K562 (cell line): Measurements from ENCODE around the gene ZNF10. TPM values are rescaled to one million over a fixed set of nuclear protein-coding genes. Genes with fewer than 3 reads are reported as not detected.

Experiments
- ATAC-seq: fragments of 200-7000 bp; cut with Tn5 transposase; 3 replicates; pipeline ENCODE4 v1.9.1; 2020; ENCODE audit warnings: moderate library complexity
- BruUV-seq: library from RNA; stranded (reverse); fragments of 400-500 nt; replicated peaks from 2 replicates; lab custom pipeline; 2021; lab: Mats Ljungman, UMichigan
- CTCF ChIA-PET: fragments of 300-600 bp; formaldehyde crosslinking; extraction: SDS; loops from one replicate; lab custom pipeline; 2021; ENCODE audit warnings: low intra/inter-chr PET ratio; lab: Yijun Ruan, JAX
- POLR2A ChIA-PET: fragments of 300-600, 350-650 bp; sonication (Branson Sonifier 250); formaldehyde crosslinking; extraction: SDS; loops from one replicate; lab custom pipeline; 2021; ENCODE audit warnings: antibody characterized with exemption, inconsistent platforms; lab: Yijun Ruan, JAX
- DNase-seq, 4 experiments: peaks; one replicate each; pipeline versions ENCODE4 v3.0.0 to v3.0.0-alpha.2; 2011 to 2018; ENCODE audit warnings: low spot score in 3 of 4, mixed read lengths in 3 of 4; ENCODE audit errors: extremely low read depth in 1 of 4
- FAIRE-seq: peaks from 2 replicates; lab custom pipeline; 2011; peaks lifted over from hg19 to GRCh38; lab: Jason Lieb, UNC
- H2AFZ ChIP-seq: 2 replicates; pipeline ENCODE4 v1.6.0; 2011; ENCODE audit warnings: low read depth, low read length, control low read depth, inconsistent platforms
- H3K27ac ChIP-seq: fragments of 200-600 bp; 3 replicates; pipeline ENCODE4 v1.8.0; 2011; ENCODE audit warnings: low read depth, mild to moderate bottlenecking, control low read depth, inconsistent platforms, low read length, moderate library complexity, mixed read lengths; ENCODE audit errors: extremely low read depth
- H3K27me3 ChIP-seq, 2 experiments: fragments of 300-600 bp in 1 of 2; 2 replicates in 1 of 2; 3 replicates in 1 of 2; pipeline versions ENCODE4 v1.6.0 to v1.8.0; 2011; ENCODE audit warnings: inconsistent platforms in 2 of 2, low read length in 2 of 2, mild to moderate bottlenecking in 1 of 2, mixed read lengths in 1 of 2, moderate library complexity in 1 of 2; ENCODE audit not compliant: control insufficient read depth in 2 of 2, insufficient read depth in 2 of 2
- H3K36me3 ChIP-seq: fragments of 300-600 bp; 3 replicates; pipeline ENCODE4 v1.8.0; 2011; ENCODE audit warnings: mild to moderate bottlenecking, low read length, inconsistent platforms; ENCODE audit not compliant: control insufficient read depth, insufficient read depth
- H3K4me1 ChIP-seq, 2 experiments: fragments of 200-600 bp in 1 of 2; replicated peaks in 1 of 2; 2 replicates in 1 of 2; 3 replicates in 1 of 2; pipeline versions ENCODE4 v1.5.1 to v1.8.0; 2011; ENCODE audit warnings: inconsistent platforms in 2 of 2, low read length in 2 of 2, mild to moderate bottlenecking in 1 of 2, mixed read lengths in 1 of 2, moderate library complexity in 1 of 2; ENCODE audit not compliant: control insufficient read depth in 2 of 2, insufficient read depth in 2 of 2
- H3K4me2 ChIP-seq: 2 replicates; pipeline ENCODE4 v1.6.1; 2011; ENCODE audit warnings: low read length, control low read depth, inconsistent platforms, mixed read lengths; ENCODE audit not compliant: insufficient read depth
- H3K4me3 ChIP-seq: fragments of 200-600 bp; sonication (generic), shearing (Covaris generic); 2 replicates; pipeline ENCODE4 v1.5.1; 2016; ENCODE audit warnings: control low read depth, inconsistent platforms
- H3K79me2 ChIP-seq: fragments of 200-600 bp; 3 replicates; pipeline ENCODE4 v1.8.0; 2011; ENCODE audit warnings: low read length, inconsistent platforms; ENCODE audit not compliant: control insufficient read depth, insufficient read depth
- H3K9ac ChIP-seq, 2 experiments: 2 replicates each; pipeline versions ENCODE4 v1.6.0 to v1.6.1; 2011; ENCODE audit warnings: low read depth in 2 of 2, low read length in 2 of 2, control low read depth in 1 of 2, inconsistent platforms in 1 of 2, mild to moderate bottlenecking in 1 of 2, mixed read lengths in 1 of 2; ENCODE audit not compliant: insufficient read depth in 1 of 2
- H3K9me1 ChIP-seq: one replicate; pipeline ENCODE4 v1.6.0; 2011; ENCODE audit warnings: inconsistent platforms, mild to moderate bottlenecking, low read length, moderate library complexity; ENCODE audit not compliant: control insufficient read depth, insufficient read depth
- H3K9me3 ChIP-seq: replicated peaks from 2 replicates; pipeline ENCODE4 v1.5.1; 2011; ENCODE audit warnings: low read depth, low read length, inconsistent platforms; ENCODE audit not compliant: control insufficient read depth, insufficient read depth
- H4K20me1 ChIP-seq: replicated peaks from 2 replicates; pipeline ENCODE4 v1.6.1; 2011; ENCODE audit warnings: low read length, inconsistent platforms, mixed read lengths; ENCODE audit not compliant: control insufficient read depth, insufficient read depth
- ELF4 ChIP-seq: fragments of 450-650 bp; formaldehyde crosslinking; IDR thresholded peaks from 2 replicates; pipeline ENCODE4 v1.4.0; 2022; ENCODE audit warnings: missing genetic modification characterization
- HIVEP1 ChIP-seq: fragments of 250-450 bp; sonication (Bioruptor Pico); IDR thresholded peaks from 2 replicates; pipeline ENCODE4 v1.4.0; 2020; ENCODE audit warnings: mild to moderate bottlenecking
- KDM1A ChIP-seq, 2 experiments: fragments of 450-650 bp; IDR thresholded peaks; 2 replicates each; pipeline ENCODE4 v1.6.1; 2016; ENCODE audit warnings: mild to moderate bottlenecking in 2 of 2
- KLF13 ChIP-seq: fragments of 450-650 bp; IDR thresholded peaks from 2 replicates; pipeline ENCODE4 v1.6.1; 2016; ENCODE audit warnings: missing genetic modification characterization, low read depth, mild to moderate bottlenecking, missing compliant biosample characterization, moderate library complexity, borderline replicate concordance
- NFRKB ChIP-seq: fragments of 450-650 bp; IDR thresholded peaks from 2 replicates; pipeline ENCODE4 v1.6.1; 2016; ENCODE audit warnings: low read depth
- RBM17 ChIP-seq: fragments of 200-400 bp; formaldehyde crosslinking; IDR thresholded peaks from 2 replicates; pipeline ENCODE4 v1.6.1; 2017; ENCODE audit warnings: low read depth, mild to moderate bottlenecking, low read length, borderline replicate concordance
- SIN3A ChIP-seq, 2 experiments: fragments of 150-350 bp in 1 of 2; IDR thresholded peaks; 2 replicates each; pipeline ENCODE4 v1.6.1; 2011 to 2016; ENCODE audit warnings: borderline replicate concordance in 2 of 2, low read depth in 2 of 2, low read length in 2 of 2, mild to moderate bottlenecking in 2 of 2, moderate library complexity in 2 of 2; ENCODE audit not compliant: control insufficient read depth in 1 of 2
- SIN3B ChIP-seq: fragments of 450-650 bp; IDR thresholded peaks from 2 replicates; pipeline ENCODE4 v1.6.1; 2017; ENCODE audit warnings: low read depth, mild to moderate bottlenecking, moderate library complexity
- SMAD4 ChIP-seq: fragments of 250-450 bp; sonication (Bioruptor Pico); conservative IDR thresholded peaks from 2 replicates; pipeline ENCODE4 v1.8.0; 2021; ENCODE audit warnings: inconsistent platforms, mild to moderate bottlenecking, moderate library complexity
- SMARCC2 ChIP-seq: fragments of 450-650 bp; IDR thresholded peaks from 2 replicates; pipeline ENCODE4 v1.6.1; 2017; ENCODE audit warnings: antibody characterized with exemption, moderate library complexity, mild to moderate bottlenecking, low read depth
- ZNF212 ChIP-seq: fragments of 450-650 bp; formaldehyde crosslinking; IDR thresholded peaks from 2 replicates; pipeline ENCODE4 v1.4.0; 2020; ENCODE audit warnings: mild to moderate bottlenecking
- ZNF75A ChIP-seq: fragments of 450-650 bp; formaldehyde crosslinking; IDR thresholded peaks from 2 replicates; pipeline ENCODE4 v1.4.0; 2020; ENCODE audit warnings: mild to moderate bottlenecking
- WGBS: fragments of 100-300 bp; shearing (Covaris generic); methylation state at CpG from one replicate; pipeline ENCODE4 v1.1.6; 2016; ENCODE audit warnings: low coverage, mixed read lengths; ENCODE audit not compliant: insufficient coverage; ENCODE audit errors: missing lambda C conversion rate; 5-methylcytosine and 5-hydroxymethylcytosine counted together
- in situ Hi-C: fragments of 300-500 bp; cut with MboI; formaldehyde crosslinking; loops from 4 replicates; pipeline ENCODE4 v1.15.0; 2018; ENCODE audit warnings: inconsistent platforms, mixed read lengths
- intact Hi-C: fragments of 100-400 bp; cut with micrococcal nuclease; formaldehyde crosslinking; loops from 2 replicates; pipeline ENCODE4 v1.14.2; 2022
- polyA plus RNA-seq, 8 experiments: library from polyadenylated mRNA; depleted of rRNA in 4 of 8; stranded (reverse) in 5 of 8; unstranded in 3 of 8; fragments of >200 nt; fragmentation: Nextera tagmentation in 2 of 8; fragmentation: Illumina TruSeq in 1 of 8; extraction: Ambion mirVana in 2 of 8; extraction: Trizol in 1 of 8; gene quantifications; 2 replicates each; pipeline versions ENCODE4 v1.2.1 to v1.2.3, GENCODE V29; 2011 to 2014; ENCODE audit warnings: inconsistent platforms in 1 of 8, missing spikeins in 1 of 8
- total RNA-seq, 7 experiments: library from RNA; depleted of rRNA in 6 of 7; stranded (reverse); fragments of >200 nt in 6 of 7; fragmentation: Illumina TruSeq in 2 of 7; extraction: Trizol in 2 of 7; gene quantifications; 2 replicates each; pipeline versions ENCODE4 v1.2.1 to v1.2.3, GENCODE V29; 2011 to 2021; ENCODE audit warnings: low replicate concordance in 1 of 7
- TF ChIP-seq, protein P1 (sequence below): sonication (generic); formaldehyde crosslinking; IDR thresholded peaks from 2 replicates; pipeline ENCODE4 v1.8.0; 2022; ENCODE audit warnings: missing genetic modification reagents, mild to moderate bottlenecking, borderline replicate concordance
- TF ChIP-seq, protein P2 (sequence below): fragments of 450-650 bp; IDR thresholded peaks from 2 replicates; pipeline ENCODE4 v1.6.1; 2016
- TF ChIP-seq, protein P3 (sequence below): sonication (generic); formaldehyde crosslinking; IDR thresholded peaks from 2 replicates; pipeline ENCODE4 v1.8.1; 2023; ENCODE audit warnings: mild to moderate bottlenecking, missing genetic modification reagents

The ZNF10 gene
- total and polyA plus RNA-seq, 9 of the 15 experiments (the other 6 are each of a cell fraction or from before 2014, with no cell fraction given) = 3.5 to 5.8 (median 4.9) TPM

DNA sequence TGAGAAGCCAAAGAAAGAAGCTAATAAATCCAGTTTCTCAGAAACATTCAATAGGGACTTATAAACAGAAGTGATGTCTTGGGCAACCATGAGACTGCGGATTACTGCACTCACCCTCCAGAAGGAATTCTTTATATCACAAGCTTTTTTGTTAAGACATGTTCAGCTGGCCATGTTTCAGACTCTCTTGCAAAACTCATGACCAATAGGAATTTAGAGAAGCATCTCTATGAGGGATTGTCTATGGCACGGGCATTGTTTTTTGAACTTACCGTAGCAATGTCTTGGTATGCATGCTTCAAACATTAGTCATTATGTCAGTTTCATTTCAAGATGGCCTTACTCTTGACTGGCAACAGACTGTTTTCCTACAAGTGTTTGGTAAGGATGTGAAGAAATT is 35.3 kb downstream of the ZNF10 start (continued):
- TF ChIP-seq SIN3A (IDR thresholded peaks at IDR 0.05; ENCODE audit: borderline replicate concordance in 2 of 2, control insufficient read depth in 1 of 2, low read depth in 2 of 2, low read length in 2 of 2) (no peak), KLF13 (tag) (no peak)
- TF ChIP-seq, protein P1, sequence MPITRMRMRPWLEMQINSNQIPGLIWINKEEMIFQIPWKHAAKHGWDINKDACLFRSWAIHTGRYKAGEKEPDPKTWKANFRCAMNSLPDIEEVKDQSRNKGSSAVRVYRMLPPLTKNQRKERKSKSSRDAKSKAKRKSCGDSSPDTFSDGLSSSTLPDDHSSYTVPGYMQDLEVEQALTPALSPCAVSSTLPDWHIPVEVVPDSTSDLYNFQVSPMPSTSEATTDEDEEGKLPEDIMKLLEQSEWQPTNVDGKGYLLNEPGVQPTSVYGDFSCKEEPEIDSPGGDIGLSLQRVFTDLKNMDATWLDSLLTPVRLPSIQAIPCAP = no peak
- TF ChIP-seq, protein P2, sequence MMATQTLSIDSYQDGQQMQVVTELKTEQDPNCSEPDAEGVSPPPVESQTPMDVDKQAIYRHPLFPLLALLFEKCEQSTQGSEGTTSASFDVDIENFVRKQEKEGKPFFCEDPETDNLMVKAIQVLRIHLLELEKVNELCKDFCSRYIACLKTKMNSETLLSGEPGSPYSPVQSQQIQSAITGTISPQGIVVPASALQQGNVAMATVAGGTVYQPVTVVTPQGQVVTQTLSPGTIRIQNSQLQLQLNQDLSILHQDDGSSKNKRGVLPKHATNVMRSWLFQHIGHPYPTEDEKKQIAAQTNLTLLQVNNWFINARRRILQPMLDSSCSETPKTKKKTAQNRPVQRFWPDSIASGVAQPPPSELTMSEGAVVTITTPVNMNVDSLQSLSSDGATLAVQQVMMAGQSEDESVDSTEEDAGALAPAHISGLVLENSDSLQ = no peak

DNA sequence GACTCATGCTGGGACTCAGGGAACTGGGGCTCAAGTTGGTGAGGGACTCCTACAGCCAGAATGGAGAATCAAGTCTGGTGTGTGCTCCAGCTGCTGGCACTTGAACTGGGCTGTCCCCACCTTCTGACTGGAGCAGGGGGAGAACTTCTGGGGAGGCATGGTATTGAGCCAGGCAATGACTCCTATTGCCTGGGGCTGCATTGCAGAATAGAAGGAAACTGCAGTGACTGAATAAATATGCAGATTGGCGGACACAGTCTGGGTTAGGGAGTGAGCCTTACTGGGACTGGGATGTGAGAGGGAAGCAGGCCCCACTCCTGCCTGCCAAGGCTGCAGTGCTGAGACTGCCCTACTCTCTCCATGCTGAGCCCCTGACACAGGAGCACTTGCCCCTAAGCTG is 42.1 kb downstream of the ZNF10 start:
- H3K4me3 ChIP-seq = no peak overlapping the region
- no peaks in the 10 kb centered on the region for H3K9me1 ChIP-seq
- H3K9ac ChIP-seq = no peak overlapping the region
- ATAC-seq (no peak), FAIRE-seq (no peak), DNase-seq (no peak)
- WGBS = 0% methylated on average over 1 of the region's 1 CpG
- in situ Hi-C loops = no loop called here
- no peak overlapping the region for H3K4me2 ChIP-seq
- no peaks in the 10 kb centered on the region for H3K79me2 ChIP-seq
- H4K20me1 ChIP-seq = no peaks in the 10 kb centered on the region
- no peaks in the 10 kb centered on the region for H3K4me1 ChIP-seq
- ChIA-PET POLR2A (interaction anchor here (0.6 kb wide), 2 partner anchors 10 to 92 kb away, joined by 3 read pairs; no protein-coding TSS in a partner anchor), CTCF (no interaction called here)
- H3K27me3 ChIP-seq = no peaks in the 10 kb centered on the region
- no peak overlapping the region for H2AFZ ChIP-seq
- peaks cover 3% of the 10 kb centered on the region for H3K9me3 ChIP-seq
- TF ChIP-seq ZNF212 (CRISPR knock-in tag) (no peak), SIN3B (no peak), SMARCC2 (no peak), KDM1A (IDR thresholded peaks at IDR 0.05) (no peak), HIVEP1 (CRISPR knock-in tag) (no peak), RBM17 (no peak), ZNF75A (CRISPR knock-in tag) (no peak), ELF4 (CRISPR knock-in tag) (no peak), NFRKB (no peak), SMAD4 (CRISPR knock-in tag) (no peak)
- TF ChIP-seq, protein P3, sequence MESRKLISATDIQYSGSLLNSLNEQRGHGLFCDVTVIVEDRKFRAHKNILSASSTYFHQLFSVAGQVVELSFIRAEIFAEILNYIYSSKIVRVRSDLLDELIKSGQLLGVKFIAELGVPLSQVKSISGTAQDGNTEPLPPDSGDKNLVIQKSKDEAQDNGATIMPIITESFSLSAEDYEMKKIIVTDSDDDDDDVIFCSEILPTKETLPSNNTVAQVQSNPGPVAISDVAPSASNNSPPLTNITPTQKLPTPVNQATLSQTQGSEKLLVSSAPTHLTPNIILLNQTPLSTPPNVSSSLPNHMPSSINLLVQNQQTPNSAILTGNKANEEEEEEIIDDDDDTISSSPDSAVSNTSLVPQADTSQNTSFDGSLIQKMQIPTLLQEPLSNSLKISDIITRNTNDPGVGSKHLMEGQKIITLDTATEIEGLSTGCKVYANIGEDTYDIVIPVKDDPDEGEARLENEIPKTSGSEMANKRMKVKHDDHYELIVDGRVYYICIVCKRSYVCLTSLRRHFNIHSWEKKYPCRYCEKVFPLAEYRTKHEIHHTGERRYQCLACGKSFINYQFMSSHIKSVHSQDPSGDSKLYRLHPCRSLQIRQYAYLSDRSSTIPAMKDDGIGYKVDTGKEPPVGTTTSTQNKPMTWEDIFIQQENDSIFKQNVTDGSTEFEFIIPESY (CRISPR knock-in tag) = no peak
- no TSS peak for BruUV-seq
- H3K27ac ChIP-seq = no peak overlapping the region
- intact Hi-C loops = loop anchor here (2.0 kb wide), 1 partner anchor 20 kb away; no protein-coding TSS in a partner anchor
- no peaks in the 10 kb centered on the region for H3K36me3 ChIP-seq
